NCI-H2107 (cell line): ENCODE measurements around the gene MMP28.
A peak's percentile ranks its signal among the peaks of the same experiment; 100 is the strongest.
"Not testable (repeated sequence)": the region's sequence is repeated elsewhere in the genome, so short reads cannot be mapped to it uniquely, and the experiment has no call there.

Experiments used
- DNase-seq: peaks from one replicate; lab custom pipeline; 2025; lab: John Stamatoyannopoulos, UW

MMP28 gene

DNA sequence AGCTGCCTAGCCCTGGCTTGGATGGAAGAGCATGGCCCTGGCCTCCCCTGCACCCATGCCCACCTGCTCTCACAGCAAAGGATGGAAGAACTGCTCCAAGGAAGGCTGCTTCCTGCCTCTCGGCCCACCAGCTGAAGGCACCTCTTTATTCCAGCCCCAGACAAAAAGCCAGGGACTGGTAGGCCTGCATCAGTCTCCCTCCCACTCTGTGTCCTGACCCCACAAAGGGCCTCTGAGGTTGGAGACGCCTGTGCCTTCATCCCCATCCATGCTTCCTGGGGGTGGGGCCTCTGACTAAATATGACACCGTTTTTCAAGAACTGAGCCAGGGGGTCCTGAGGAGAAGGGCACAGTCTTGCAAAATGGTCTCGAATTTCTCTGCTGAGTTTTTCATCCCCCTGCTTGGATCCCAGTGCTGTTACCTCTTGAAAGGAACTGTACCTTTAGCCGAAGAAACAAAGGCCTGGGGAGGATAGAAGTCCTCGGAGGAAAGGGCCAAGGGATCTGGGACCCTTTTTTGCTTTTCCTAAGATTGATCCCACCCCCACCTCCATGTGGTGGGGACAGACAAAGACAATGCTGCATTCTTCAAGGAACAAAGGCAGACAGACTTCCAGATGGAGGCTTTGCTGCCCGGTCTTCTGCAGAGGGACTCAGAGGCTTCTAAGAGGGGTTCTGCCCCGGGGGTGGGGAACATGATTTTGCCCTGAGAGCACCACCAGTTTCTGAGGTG lies 29.5 kb downstream of the MMP28 start:
- DNase-seq, result no peak

DNA sequence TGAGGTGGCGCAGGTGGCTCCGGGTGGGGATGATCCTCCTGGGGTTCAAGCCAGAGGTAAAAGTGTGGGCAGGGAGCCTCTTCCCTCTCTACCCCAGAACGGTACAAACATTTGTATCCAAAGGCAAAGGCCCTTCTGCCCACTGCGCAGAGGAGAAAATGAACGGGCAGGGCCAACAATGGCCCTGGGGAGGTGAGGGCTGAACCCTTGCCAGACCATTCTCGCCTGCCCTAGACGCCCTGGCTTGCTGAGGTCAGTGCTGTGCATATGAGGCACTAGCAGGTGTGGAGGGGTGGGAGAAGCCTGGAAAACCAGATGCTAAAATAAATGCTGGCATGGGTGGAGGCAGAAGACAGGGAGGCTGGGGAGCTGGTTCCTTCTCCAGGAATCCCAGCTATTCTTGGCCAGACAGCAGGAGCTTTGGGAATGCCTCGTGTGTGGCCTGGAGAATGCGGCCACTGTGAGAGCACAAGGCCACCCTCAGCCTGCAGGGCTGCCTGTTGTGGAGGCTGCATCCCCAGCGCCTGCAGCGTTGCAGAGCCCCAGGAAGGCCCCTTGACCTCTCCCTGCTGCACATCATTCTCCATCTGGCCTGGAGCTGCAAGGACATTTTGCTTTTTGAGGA lies 30.2 kb downstream of the MMP28 start:
- no peak for DNase-seq

DNA sequence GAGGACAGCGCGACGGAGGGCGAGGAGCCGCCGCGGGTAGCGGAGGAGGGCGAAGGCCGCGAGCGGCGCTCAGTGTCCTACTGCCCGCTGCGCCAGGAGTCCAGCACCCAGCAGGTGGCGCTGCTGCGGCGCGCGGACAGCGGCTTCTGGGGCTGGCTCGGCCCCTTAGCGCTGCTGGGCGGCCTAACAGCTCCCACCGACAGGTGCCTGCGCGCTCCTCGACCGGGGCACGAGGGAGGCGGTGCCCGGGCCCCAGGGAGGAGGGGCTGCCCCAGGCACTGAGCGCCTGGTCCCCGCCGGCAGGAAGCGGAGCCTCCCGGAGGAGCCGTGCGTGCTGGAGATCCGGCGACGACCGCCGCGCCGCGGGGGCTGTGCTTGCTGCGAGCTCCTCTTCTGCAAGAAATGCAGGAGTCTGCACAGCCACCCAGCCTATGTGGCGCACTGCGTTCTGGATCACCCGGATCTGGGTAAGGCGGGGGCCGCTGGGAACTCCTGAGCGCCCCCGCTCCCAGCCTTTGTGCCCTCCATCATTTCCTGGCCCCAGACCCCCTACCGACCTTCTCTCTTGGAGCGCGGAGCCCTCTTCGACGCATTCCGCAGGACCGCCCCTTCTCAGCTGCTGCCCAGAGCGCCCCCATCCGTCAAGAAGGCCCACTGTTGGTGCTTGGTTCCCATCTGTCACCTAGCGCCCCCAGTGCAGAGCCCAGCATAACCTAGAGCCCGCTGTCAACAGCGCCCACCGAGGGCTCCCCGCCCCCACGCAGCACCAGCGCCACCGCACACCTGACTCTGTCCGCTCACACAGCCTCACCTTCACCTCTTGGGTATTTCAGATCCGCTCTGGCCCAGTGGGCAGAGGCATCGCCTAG lies 31.1 kb downstream of the MMP28 start:
- DNase-seq, result peak; percentile 84

DNA sequence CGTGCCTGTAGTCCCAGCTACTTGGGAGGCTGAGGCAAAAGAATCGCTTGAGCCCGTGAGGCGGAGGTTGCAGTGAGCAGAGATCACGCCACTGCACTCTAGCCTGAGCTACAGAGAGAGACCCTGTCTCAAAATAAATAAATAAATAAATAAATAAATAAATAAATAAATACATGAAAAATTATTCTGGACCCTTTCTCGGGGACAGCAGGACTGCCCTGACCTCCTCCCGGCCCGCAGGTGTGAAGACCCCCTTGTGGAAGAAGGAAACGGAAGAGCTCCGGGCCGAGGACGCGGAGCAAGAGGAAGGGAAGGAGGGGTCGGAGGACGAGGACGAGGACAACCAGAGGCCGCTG lies 31.7 kb downstream of the MMP28 start:
- no peak for DNase-seq

DNA sequence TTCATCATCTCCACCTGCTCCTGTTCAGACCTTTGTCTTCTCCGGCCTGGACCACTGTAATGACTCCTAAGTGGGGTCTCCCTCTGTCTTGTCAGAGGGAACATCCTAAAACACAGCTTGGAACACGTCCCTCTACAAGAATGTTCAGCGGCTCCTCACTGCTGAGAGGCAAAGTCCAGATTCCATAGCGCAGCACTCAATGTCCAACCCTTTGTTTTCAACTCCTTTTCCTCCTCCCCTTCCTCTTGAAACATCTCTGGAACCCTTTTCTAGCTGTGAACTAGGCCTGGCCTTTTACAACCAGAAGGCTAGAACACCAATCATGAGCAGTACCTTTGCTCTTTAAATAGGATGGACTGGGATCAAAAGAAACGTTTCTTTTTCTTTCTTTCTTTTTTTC lies 33.8 kb downstream of the MMP28 start:
- DNase-seq, result no peak

- no peak for DNase-seq
Observed at GRCh38 chr17:35760587-35760986, 34.9 kb downstream of the MMP28 start, which contains the start of gene C17orf50. TSS of gene C17orf50 (plus strand) at chr17:35760887. CDS start at chr17:35760942, 55 bp downstream.

DNA sequence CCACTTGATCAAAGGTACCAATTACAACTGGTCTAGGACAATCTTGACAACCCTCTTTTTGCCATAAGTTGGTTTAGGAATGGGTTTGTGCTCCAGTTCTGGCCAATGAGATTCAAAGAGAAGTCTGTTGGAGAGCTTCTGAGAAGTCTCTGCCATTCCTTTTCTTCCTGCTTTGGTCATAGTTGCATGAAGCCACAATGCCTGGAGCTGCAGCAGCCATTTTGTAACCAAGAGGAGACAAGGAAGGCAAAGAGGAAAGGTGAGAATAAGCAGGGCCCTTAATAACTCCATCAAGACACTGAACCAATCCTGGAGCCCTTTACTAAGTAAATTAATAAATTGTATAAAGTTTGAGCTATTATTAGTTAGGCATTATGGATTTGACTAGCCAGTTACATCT lies 38.2 kb downstream of the MMP28 start:
- DNase-seq, result no peak

DNA sequence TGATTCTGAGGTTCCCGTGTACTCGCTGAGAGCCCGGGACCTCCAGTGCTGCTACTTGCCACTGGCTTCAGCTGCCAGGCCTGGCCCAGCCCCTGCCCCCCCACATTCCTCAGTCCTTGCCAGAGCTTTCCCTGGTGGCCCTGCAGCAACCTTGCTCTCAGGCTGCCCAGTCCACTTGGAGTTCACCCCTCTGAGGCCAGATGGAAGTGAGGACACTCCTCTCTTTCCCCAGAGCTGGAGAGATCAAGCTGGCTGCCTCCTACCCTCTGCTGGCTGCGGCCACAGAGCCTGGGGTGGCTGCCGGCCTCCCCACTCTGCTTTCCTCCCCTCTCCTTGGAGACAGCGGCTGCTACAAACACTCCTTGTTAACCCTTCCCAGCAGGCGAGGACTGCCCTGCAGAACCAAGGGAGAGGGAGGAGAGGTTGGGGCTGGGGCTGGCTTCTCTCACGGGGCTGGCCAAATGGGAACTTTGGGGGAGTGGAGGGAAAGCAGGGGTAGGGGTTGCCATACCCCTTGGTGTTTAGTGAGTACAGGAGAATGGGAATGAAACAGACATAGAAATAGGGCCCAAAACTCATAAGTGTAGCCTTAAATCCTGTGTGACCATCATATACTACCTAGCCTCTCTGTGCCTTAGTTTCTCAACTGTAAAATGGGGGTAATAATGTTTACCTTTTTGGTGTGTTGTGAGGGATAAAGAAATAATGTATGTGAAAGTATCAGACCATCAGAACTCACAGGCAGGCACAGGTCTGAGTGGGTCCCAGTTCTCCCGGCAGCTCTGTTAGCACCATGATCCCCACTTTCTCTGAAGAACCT lies 42.3 kb downstream of the MMP28 start, which contains the start of gene GAS2L2:
GAS2L2 (minus strand) TSS at position 295 of the 820 bp plus-strand sequence. CDS start 389 bp downstream, outside the sequence.
- no peak for DNase-seq

DNA sequence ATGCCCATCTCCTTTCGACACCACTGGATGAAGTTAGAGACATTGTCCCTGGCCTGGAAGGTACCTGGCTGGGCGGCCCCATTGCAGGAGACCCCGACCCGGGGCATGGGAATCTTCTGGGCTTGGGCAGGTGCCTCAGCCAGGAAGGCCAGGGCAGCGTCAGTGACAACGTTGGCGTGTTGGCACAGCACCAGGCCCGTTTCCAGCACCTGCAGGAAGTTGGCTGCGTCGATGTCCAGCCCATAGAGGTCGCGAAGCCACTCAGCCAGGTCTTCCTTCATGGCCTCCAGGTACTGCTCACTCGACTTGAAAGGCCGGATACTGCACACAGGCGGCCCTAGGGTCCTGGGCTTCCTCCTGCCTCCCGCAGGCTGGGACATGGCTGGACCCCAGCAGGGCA lies 43.0 kb downstream of the MMP28 start:
- DNase-seq, result no peak

DNA sequence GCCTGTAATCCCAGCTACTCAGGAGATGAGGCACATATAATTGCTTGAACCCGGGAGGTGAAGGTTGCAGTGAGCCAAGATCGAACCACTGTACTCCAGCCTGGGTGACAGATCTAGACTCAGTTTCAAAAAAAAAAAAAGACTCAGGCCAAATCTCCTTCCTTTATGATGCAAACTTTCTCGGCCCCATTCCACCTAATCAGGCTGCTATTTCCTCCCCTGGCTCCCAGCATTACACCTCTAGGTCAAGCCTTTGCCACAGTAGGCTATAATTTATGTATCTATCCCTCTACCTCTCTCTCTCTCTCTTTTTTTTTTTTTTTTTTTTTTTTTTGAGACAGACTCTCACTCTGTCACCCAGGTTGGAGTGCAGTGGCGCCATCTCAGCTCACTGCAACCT lies 43.9 kb downstream of the MMP28 start:
- DNase-seq, result not testable (repeated sequence)

DNA sequence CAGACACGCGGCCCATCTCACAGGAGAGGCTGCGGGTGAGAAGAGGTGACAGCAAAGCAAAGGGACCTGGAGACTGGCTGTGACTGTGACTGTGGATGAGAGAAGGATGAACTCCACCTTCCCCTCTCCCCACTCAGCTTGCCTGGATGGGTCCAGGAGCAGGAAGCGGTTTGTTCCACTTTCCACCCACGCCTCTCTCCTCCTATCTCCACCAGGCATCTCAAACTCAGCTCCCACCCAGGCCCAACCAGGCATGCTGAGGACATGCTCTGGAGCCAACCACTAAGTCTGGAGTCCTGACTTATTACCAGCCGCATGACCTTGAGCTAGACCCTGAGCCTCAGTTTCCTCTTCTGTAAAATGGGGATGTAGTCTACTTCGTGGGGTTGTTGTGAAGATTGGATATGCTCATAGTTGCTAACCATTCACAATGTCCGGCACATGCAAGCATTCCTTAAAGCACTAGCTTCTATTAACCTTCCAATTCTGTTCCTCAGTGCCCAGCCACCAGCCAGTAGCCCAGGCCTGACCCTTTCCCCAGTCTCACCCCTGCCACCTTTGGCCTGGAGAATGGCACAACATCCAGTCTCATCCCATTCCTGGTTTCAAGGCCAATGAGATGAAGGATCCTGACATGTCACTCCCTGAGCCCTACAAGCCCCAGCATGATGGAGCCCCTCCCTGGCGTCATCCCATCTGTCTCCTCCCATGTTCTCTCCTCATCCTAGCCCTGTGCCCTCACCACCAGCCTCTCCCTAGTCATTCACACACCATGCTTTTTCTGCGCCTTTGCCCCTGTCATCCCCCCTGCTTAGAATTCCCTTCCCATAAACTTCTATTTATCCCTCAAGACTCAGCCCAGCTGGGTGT lies 44.7 kb downstream of the MMP28 start:
- no peak for DNase-seq

GRCh38 chr17:35749560-35750412 lies 45.7 kb downstream of the MMP28 start:
- DNase-seq, result no peak

- no peak for DNase-seq
Observed at GRCh38 chr17:35748979-35749378, 46.5 kb downstream of the MMP28 start.

- no peak for DNase-seq
Observed at GRCh38 chr17:35748341-35748841, 47.0 kb downstream of the MMP28 start.

DNA sequence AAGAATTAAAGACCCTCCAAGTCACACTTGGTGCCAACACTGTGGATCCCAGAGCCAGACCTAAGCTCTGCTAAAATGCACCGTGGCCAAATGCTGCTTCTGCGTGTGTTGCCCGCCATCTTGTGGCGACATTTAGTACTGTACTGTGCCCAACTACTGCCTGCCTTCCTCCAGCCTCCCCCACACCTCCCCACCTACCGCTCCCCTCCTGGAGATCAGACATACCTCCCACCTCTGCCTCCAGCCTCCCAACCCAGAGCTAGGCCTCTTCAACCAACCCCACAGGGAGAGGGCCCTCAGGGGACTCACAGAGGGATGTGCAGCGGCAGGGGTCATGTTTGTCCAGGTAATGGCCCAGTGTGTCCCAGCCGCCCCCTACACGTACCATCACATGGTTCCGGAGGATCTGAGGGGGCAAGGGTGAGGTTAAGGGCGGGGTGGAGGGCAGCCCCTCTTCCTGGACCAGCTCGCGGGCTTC lies 47.9 kb downstream of the MMP28 start:
- DNase-seq, result peak; percentile 71

GRCh38 chr17:35745749-35746320 lies 49.6 kb downstream of the MMP28 start:
- no peak for DNase-seq

DNA sequence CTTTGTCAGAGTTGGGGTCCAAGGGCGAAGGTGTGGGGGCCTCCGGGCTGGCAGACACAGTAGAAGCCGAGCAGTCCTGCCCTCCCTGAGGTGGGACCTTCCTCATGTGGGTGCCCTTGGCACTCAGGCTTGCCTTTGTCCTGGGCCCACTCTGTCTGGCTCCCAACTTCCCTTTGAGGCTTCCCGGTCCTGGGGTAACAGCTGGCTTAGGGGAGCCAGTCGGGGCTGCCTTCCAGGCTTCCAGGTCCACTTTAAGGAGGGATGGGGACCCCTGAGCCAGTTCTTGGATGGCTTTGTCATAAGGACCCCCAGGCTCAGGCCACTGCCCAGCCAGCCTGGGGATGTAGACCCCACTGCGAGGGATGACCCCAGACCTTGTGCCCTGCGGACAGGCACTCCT lies 50.2 kb downstream of the MMP28 start:
- no peak for DNase-seq

DNA sequence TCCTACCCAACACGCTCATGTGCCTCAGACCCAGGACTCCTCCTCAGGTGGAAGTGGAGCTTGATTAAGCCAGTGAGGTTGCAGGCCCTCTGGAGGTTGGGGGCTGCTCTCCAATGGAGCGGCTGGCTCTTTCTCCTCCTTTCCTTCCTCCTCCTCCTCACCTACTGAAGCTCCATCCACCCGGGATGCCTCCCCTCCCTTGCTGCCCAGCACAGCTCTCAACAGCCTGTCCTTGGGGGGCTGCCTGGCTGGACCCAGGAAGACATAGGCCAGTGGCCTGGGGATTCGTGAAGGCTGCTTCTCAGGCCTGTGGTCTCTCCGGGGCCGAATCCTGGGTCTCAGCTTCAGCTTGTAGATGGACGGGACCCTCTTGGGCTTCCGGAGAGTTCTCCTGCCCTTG lies 50.6 kb downstream of the MMP28 start:
- DNase-seq, result no peak

DNA sequence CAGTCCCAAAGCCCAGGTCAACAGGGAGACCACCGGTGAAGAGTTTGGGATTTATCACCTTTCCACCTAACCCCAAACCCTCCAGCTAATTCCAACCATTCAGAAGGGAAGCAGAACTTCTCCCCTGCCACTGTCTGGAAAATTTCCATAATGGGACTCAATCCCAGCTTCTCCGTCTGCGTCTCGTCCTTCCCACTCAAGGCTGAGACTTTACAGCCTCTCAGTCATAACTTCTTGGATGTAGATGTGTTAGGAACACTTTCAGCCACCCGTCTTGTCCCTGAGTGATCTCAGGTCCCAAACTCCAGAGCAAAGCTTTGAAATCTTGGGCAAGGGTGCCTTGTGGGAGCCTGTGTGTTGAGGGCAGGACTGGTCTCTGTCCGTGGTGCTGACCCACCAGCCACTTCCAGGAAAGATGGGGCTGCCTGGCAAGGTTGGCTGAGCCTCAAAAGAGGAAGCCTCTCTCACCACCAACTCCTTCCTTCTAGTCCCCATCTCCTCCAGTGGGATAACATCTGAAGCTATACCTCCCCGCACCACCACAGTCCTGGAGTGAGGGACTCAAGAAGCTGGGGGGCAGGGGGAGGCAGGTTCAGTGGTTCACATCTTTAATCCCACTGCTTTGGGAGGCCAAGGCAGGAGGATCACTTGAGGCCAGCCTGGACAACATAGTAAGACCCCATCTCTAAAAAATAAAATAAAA lies 51.7 kb downstream of the MMP28 start:
- no peak for DNase-seq
